HFF-Myc (cell line): ENCODE measurements around the gene GET3.

ENCODE experiments used
- DNase-seq: peaks from one replicate; pipeline ENCODE4 v3.0.0-alpha.2; 2011; ENCODE audit warnings: low read depth; ENCODE audit errors: extremely low read depth
- H3K4me3 ChIP-seq: replicated peaks from 2 replicates; pipeline ENCODE4 v1.5.1; 2011; ENCODE audit warnings: low read depth, mild to moderate bottlenecking, control low read depth, low read length
- TF ChIP-seq, protein P1 (sequence below): IDR thresholded peaks from 2 replicates; pipeline ENCODE4 v1.5.1; 2012; ENCODE audit warnings: mild to moderate bottlenecking, low read depth, low read length, control low read depth; ENCODE audit errors: missing control alignments

The GET3 gene

DNA sequence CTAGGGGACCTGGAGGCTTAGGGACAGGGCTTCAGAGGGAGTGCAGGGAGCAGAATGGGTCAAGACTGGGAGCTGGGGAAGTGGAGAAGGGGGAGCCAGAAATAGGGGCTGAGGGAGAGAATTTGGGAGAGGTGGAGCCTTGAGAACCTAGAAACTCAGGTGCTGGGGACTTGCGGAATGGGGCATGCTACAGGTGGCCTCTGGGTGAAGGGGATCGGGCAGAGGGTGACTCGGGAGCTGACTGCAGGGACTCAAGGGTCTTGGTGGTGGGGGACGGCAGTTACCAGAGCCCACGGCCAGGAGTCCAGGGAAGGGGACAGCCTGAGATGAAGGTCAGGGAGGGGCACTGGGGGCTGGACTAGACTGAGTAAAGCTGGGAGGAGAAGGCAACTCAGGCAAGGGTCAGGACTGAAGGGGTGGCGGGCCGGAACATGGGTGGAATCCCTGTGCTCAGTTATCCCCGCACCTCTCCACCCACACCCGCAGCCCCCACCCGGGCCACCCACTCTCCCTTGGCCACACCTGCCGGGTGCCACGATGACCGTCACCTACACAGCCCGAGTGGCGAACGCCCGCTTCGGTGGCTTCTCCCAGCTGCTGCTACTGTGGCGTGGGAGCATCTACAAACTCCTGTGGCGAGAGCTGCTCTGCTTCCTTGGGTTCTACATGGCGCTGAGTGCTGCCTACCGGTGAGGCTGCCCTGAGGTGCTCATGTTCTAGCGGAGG, 14.9 kb downstream of the GET3 start:
- TF ChIP-seq, protein P1, sequence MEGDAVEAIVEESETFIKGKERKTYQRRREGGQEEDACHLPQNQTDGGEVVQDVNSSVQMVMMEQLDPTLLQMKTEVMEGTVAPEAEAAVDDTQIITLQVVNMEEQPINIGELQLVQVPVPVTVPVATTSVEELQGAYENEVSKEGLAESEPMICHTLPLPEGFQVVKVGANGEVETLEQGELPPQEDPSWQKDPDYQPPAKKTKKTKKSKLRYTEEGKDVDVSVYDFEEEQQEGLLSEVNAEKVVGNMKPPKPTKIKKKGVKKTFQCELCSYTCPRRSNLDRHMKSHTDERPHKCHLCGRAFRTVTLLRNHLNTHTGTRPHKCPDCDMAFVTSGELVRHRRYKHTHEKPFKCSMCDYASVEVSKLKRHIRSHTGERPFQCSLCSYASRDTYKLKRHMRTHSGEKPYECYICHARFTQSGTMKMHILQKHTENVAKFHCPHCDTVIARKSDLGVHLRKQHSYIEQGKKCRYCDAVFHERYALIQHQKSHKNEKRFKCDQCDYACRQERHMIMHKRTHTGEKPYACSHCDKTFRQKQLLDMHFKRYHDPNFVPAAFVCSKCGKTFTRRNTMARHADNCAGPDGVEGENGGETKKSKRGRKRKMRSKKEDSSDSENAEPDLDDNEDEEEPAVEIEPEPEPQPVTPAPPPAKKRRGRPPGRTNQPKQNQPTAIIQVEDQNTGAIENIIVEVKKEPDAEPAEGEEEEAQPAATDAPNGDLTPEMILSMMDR: no peak
- H3K4me3 ChIP-seq: no peak overlapping the region
- no peak for DNase-seq

DNA sequence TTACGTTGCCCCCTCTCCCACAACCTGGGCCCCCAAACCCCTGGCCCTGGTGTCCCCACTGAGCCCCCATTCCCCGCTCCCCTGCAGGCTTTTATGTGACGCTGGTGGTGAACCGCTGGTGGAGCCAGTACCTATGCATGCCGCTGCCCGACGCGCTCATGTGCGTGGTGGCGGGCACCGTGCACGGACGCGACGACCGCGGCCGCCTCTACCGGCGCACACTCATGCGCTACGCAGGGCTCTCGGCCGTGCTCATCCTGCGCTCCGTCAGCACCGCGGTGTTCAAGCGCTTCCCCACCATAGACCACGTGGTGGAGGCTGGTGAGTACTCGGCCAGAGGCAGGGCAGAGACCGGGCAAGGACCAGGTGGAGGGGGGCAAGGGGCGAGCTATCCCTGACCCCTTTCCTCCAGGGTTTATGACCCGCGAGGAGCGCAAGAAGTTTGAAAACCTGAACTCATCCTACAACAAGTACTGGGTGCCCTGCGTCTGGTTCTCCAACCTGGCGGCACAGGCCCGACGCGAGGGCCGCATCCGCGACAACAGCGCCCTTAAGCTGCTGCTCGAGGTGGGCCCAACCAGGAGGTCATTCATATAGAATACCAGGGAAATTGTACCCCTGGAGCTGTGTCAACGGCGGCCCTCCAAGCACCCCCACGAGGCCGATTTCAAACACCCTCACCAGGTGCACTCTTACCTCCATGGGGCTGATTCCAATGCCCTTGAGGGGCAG, 17.3 kb downstream of the GET3 start:
- no peak for DNase-seq
- no peak overlapping the region for H3K4me3 ChIP-seq
- TF ChIP-seq, protein P1: no peak

DNA sequence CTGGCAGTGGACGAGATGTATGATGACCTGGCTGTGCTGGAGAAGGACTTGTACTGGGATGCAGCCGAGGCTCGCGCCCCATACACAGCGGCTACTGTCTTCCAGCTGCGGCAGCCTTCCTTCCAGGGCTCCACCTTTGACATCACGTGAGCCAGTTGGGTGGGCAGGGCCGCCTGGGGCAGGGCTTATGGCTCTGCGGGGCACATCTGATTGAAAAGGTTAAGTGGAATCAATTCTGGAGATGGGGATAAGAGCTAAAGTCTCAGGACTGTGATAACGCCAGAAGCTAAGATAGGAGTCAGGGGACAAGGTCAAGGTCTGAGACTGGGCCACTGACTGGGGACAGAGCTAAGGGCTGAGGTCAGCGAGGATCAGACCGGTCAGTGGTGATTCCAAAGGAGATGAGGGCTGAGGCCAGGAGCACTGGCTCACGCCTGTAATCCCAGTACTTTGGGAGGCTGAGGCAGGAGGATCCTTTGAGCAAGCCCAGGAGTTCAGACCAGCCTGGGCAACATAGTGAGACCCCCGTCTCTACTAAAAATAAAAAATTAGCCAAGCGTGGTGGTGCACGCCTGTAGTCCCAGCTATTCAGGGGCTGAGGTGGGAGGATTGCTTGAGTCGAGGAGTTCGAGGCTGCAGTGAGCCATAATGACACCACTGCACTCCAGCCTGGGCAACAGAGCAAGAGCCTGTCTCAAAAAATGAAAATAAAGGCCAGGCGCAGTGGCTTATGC, 19.0 kb downstream of the GET3 start:
- H3K4me3 ChIP-seq: no peak overlapping the region
- TF ChIP-seq, protein P1: no peak

DNA sequence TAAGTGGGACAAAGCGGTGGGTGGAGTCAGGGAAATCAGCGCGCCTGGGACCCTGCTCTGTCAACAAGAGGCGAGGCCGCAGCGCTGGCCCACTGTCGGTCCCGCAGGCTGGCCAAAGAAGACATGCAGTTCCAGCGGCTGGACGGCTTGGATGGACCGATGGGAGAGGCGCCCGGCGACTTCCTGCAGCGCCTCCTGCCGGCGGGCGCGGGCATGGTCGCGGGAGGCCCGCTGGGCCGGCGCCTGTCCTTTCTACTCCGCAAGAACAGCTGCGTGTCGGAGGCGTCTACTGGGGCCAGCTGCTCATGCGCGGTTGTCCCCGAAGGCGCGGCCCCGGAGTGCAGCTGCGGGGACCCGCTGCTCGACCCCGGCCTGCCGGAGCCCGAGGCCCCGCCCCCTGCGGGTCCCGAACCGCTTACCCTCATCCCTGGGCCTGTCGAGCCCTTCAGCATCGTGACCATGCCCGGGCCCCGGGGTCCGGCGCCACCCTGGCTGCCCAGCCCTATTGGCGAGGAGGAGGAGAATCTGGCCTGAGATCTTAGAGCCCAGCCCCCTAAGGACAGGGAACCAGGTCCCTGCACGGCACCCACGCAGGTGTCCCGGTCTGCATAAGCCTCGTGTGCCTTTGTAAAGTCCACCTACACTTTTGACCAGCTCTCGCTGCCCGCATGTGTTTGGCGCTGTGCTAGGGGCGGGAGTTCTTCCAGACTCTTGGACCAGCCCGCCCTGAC, 20.4 kb downstream of the GET3 start:
- peak overlapping the region; percentile 23 for H3K4me3 ChIP-seq
- DNase-seq: no peak
- TF ChIP-seq, protein P1: peak; percentile 96

More for the DNA sequence above, 19.0 kb downstream of the GET3 start:
- DNase-seq: no peak

DNA sequence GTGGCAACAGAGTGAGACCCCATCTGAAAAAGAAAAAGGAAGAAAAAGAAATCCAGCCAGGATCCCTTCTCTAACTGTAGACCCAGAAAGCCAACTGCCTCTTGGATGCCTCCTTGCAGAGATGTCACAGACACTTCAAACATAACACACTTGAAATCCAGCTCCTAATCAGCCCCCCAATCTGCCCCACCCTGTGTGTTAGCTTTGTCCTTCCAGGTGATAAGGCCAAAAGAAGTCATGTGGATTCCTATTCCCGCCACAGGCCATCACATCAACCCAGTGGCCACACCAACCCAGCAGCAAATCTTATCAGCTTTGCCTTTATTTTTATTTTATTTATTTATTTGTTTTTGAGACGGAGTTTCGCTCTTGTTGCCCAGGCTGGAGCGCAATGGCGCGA, 22.4 kb downstream of the GET3 start:
- no peak overlapping the region for H3K4me3 ChIP-seq
- no peak for DNase-seq
- TF ChIP-seq, protein P1: no peak

DNA sequence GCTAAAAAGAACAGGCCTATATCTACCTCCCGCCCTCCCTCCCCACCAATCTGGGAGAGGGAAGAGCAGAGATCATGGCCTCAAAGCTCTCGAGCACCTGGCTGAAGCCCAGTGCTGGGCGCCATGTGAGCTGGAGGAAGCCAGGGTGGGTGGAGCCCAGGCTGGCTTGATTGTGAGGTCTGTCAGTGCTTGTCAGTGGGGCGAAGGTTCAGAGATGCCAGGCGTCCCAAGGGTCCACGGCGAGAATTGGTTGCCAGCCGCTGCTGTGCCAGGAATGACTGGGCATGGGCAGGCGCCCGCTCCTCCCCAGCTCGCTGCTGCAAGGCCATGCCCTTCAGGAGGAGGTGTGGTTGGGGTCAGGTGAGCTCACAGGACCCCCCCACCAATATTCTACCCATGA, 25.8 kb downstream of the GET3 start:
- DNase-seq: no peak
- TF ChIP-seq, protein P1: no peak
- no peak overlapping the region for H3K4me3 ChIP-seq
